ENCODE data around the gene TNFSF10.
"Not testable (repeated sequence)": the region's sequence is repeated elsewhere in the genome, so short reads cannot be mapped to it uniquely, and the experiment has no call there.

TNFSF10 gene

GRCh38 chr3:172543884-172544283 is 20.7 kb upstream of the TNFSF10 start:
- DNase-seq (ENCODE audit: low spot score), result no peak

- DNase-seq (ENCODE audit: low spot score), result no peak
Measured at GRCh38 chr3:172543419-172543818, 20.2 kb upstream of the TNFSF10 start.

GRCh38 chr3:172542999-172543398 is 19.8 kb upstream of the TNFSF10 start:
- no peak for DNase-seq (ENCODE audit: low spot score)

- no peak for DNase-seq (ENCODE audit: low spot score)
Measured at GRCh38 chr3:172541945-172542488, 18.8 kb upstream of the TNFSF10 start.

GRCh38 chr3:172540049-172540448 is 16.8 kb upstream of the TNFSF10 start:
- no peak for DNase-seq (ENCODE audit: low spot score)

- no peak for DNase-seq (ENCODE audit: low spot score)
Measured at GRCh38 chr3:172539273-172539672, 16.0 kb upstream of the TNFSF10 start.

- no peak for DNase-seq (ENCODE audit: low spot score)
Measured at GRCh38 chr3:172538368-172539151, 15.3 kb upstream of the TNFSF10 start.

GRCh38 chr3:172537507-172538158 is 14.4 kb upstream of the TNFSF10 start:
- no peak for DNase-seq (ENCODE audit: low spot score)

- DNase-seq (ENCODE audit: low spot score), result no peak
Measured at GRCh38 chr3:172536993-172537419, 13.8 kb upstream of the TNFSF10 start.

GRCh38 chr3:172536505-172536904 is 13.3 kb upstream of the TNFSF10 start:
- DNase-seq (ENCODE audit: low spot score), result no peak

GRCh38 chr3:172530566-172530965 is 7.3 kb upstream of the TNFSF10 start:
- DNase-seq (ENCODE audit: low spot score), result no peak

GRCh38 chr3:172530101-172530561 is 6.9 kb upstream of the TNFSF10 start:
- DNase-seq (ENCODE audit: low spot score), result no peak

- DNase-seq (ENCODE audit: low spot score), result no peak
Measured at GRCh38 chr3:172528677-172529076, 5.4 kb upstream of the TNFSF10 start.

GRCh38 chr3:172527306-172527705 is 4.1 kb upstream of the TNFSF10 start:
- no peak for DNase-seq (ENCODE audit: low spot score)

GRCh38 chr3:172525116-172525613 is 1.9 kb upstream of the TNFSF10 start:
- no peak for DNase-seq (ENCODE audit: low spot score)

- no peak for DNase-seq (ENCODE audit: low spot score)
Measured at GRCh38 chr3:172524611-172525010, 1.4 kb upstream of the TNFSF10 start.

GRCh38 chr3:172521837-172522726 is 1.1 kb downstream of the TNFSF10 start:
- DNase-seq (ENCODE audit: low spot score), result not testable (repeated sequence)

- DNase-seq (ENCODE audit: low spot score), result no peak
Measured at GRCh38 chr3:172520301-172520831, 2.9 kb downstream of the TNFSF10 start.

GRCh38 chr3:172519740-172520139 is 3.5 kb downstream of the TNFSF10 start:
- DNase-seq (ENCODE audit: low spot score), result no peak

- no peak for DNase-seq (ENCODE audit: low spot score)
Measured at GRCh38 chr3:172518929-172519640, 4.1 kb downstream of the TNFSF10 start.

GRCh38 chr3:172517859-172518466 is 5.3 kb downstream of the TNFSF10 start:
- DNase-seq (ENCODE audit: low spot score), result no peak
